MM.1S (cell line): ENCODE results near the gene UFSP2.

Source experiments
- DNase-seq: peaks from one replicate; pipeline ENCODE4 v3.0.0-alpha.2; 2015
- H2AFZ ChIP-seq: fragments of 300-600 bp; sonication (generic); 2 replicates; pipeline ENCODE4 v1.6.0; 2016; ENCODE audit warnings: antibody characterized with exemption, low read length
- H3F3A ChIP-seq: fragments of 300-600 bp; sonication (generic); 2 replicates; pipeline ENCODE4 v1.6.1; 2016; ENCODE audit warnings: mild to moderate bottlenecking, antibody characterized with exemption, low read length, moderate library complexity, mixed read lengths; ENCODE audit not compliant: insufficient read depth
- H3K27ac ChIP-seq: fragments of 300-600 bp; sonication (generic); 2 replicates; pipeline ENCODE4 v1.5.1; 2016; ENCODE audit warnings: mild to moderate bottlenecking, low read length
- H3K27me3 ChIP-seq: fragments of 300-600 bp; sonication (generic); replicated peaks from 2 replicates; pipeline ENCODE4 v1.6.0; 2016; ENCODE audit warnings: low read length; ENCODE audit not compliant: insufficient read depth
- H3K36me3 ChIP-seq: fragments of 300-600 bp; sonication (generic); replicated peaks from 2 replicates; pipeline ENCODE4 v1.6.1; 2016; ENCODE audit warnings: mild to moderate bottlenecking, low read length, mixed read lengths; ENCODE audit not compliant: insufficient read depth
- H3K4me1 ChIP-seq: fragments of 300-600 bp; sonication (generic); 2 replicates; pipeline ENCODE4 v1.6.1; 2016; ENCODE audit warnings: low read length, mixed read lengths
- H3K4me2 ChIP-seq: fragments of 300-600 bp; sonication (generic); 2 replicates; pipeline ENCODE4 v1.6.0; 2016; ENCODE audit warnings: low read depth, low read length
- H3K4me3 ChIP-seq: fragments of 300-600 bp; sonication (generic); 2 replicates; pipeline ENCODE4 v1.5.1; 2016; ENCODE audit warnings: low read length, mixed read lengths
- H3K79me2 ChIP-seq: fragments of 300-600 bp; sonication (generic); 2 replicates; pipeline ENCODE4 v1.6.1; 2016; ENCODE audit warnings: mixed run types, low read length, mixed read lengths
- H3K9ac ChIP-seq: fragments of 300-600 bp; sonication (generic); 2 replicates; pipeline ENCODE4 v1.6.1; 2016; ENCODE audit warnings: low read length, mixed read lengths
- H3K9me2 ChIP-seq: fragments of 300-600 bp; sonication (generic); replicated peaks from 2 replicates; pipeline ENCODE4 v1.6.1; 2016; ENCODE audit warnings: mild to moderate bottlenecking, low read length, mixed read lengths; ENCODE audit not compliant: insufficient read depth
- H3K9me3 ChIP-seq: fragments of 300-600 bp; sonication (generic); replicated peaks from 2 replicates; pipeline ENCODE4 v1.6.1; 2016; ENCODE audit warnings: mild to moderate bottlenecking, low read length, mixed read lengths; ENCODE audit not compliant: insufficient read depth
- H4K20me1 ChIP-seq: fragments of 300-600 bp; sonication (generic); 2 replicates; pipeline ENCODE4 v1.6.1; 2016; ENCODE audit warnings: mild to moderate bottlenecking, low read length, moderate library complexity, mixed read lengths; ENCODE audit not compliant: insufficient read depth
- EZH2 ChIP-seq: fragments of 300-600 bp; sonication (generic); optimal IDR thresholded peaks from 2 replicates; pipeline ENCODE3; 2017; ENCODE audit warnings: low read depth, mild to moderate bottlenecking, antibody characterized with exemption, low read length, mixed read lengths
- EZH2phosphoT487 ChIP-seq: fragments of 300-600 bp; sonication (generic); IDR thresholded peaks from 2 replicates; pipeline ENCODE4 v1.6.1; 2018; ENCODE audit warnings: antibody characterized with exemption, low read length
- TF ChIP-seq, protein P1 (sequence below): fragments of 300-600 bp; sonication (generic); IDR thresholded peaks from 2 replicates; pipeline ENCODE4 v1.5.1; 2016; ENCODE audit warnings: antibody characterized with exemption, low read length, mixed read lengths

The UFSP2 gene

DNA sequence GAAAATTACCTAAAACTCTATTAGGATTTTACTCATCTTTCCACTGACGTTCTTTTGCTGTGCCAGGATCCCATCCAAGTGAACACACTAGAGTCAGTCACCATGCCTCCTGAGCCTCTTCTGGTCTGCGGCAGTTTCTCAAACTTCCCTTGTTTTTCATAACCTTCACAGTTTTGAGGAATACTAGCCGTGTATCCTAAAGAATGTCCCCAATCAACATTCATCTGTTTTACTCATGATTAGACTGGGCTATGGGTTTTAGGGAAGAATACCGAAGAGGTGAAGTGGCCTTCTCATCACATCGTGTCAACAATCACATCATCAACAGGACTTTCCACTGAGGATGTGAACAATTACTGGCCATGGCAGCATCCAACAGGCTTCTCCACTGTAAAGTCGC, 34.8 kb downstream of the UFSP2 start:
- Histone ChIP-seq H3K36me3 (no peaks in the 10 kb centered on the region), H3K4me3 (no peak overlapping the region), H3K4me2 (no peak overlapping the region), H3K9me2 (no peaks in the 10 kb centered on the region), H3K79me2 (no peaks in the 10 kb centered on the region), H3K27ac (no peak overlapping the region), H3K9ac (no peak overlapping the region), H4K20me1 (no peaks in the 10 kb centered on the region), H3F3A (peaks cover 8% of the 10 kb centered on the region), H3K9me3 (no peaks in the 10 kb centered on the region), H3K27me3 (no peaks in the 10 kb centered on the region), H3K4me1 (peaks cover 9% of the 10 kb centered on the region), H2AFZ (no peak overlapping the region)
- DNase-seq: no peak
- TF ChIP-seq EZH2 (no peak), EZH2phosphoT487 (no peak)
- TF ChIP-seq, protein P1, sequence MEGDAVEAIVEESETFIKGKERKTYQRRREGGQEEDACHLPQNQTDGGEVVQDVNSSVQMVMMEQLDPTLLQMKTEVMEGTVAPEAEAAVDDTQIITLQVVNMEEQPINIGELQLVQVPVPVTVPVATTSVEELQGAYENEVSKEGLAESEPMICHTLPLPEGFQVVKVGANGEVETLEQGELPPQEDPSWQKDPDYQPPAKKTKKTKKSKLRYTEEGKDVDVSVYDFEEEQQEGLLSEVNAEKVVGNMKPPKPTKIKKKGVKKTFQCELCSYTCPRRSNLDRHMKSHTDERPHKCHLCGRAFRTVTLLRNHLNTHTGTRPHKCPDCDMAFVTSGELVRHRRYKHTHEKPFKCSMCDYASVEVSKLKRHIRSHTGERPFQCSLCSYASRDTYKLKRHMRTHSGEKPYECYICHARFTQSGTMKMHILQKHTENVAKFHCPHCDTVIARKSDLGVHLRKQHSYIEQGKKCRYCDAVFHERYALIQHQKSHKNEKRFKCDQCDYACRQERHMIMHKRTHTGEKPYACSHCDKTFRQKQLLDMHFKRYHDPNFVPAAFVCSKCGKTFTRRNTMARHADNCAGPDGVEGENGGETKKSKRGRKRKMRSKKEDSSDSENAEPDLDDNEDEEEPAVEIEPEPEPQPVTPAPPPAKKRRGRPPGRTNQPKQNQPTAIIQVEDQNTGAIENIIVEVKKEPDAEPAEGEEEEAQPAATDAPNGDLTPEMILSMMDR: no peak

DNA sequence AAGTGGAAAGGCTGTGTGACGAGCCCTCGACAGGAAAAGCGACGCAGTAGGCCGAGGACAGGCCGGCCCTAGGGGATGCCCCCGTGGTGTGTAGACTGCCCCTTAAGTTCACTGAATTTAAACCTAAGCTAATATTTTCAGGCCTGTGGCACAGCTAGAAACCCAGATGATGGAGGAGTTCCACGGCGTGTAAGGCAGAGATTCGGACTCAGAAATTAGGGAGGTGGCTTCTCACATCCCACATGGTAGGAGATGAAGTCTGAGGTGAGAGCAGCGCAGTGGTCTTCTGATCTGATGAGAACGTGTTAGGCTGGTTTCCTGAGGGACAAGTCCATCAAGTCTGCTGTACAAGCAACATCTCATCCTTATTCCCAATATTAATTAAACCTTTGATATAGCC, 37.8 kb downstream of the UFSP2 start:
- Histone ChIP-seq H3K27ac (no peak overlapping the region), H3K27me3 (no peaks in the 10 kb centered on the region), H3F3A (no peaks in the 10 kb centered on the region)

DNA sequence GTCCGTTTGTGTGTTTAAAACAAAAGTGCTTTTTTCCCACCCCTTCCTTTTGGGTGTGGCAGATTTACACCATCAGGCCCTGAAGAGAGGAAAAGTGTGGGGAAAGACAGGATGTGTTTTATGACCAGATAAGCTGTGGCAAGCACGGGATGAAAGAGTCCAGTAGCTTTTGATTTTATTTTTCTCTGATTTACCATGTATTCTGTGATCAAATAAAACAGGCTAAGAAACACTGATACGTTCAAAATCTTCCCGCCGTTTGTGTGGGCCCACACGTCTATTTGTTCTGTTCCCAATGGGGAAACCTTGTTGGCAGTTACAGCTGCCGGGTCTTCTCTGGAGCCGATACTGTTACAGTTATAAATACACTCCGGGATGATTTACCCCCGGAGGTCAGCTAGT, 40.8 kb downstream of the UFSP2 start:
- no peak overlapping the region for H2AFZ ChIP-seq
- no peak for TF ChIP-seq EZH2phosphoT487
- no peak for TF ChIP-seq EZH2
- TF ChIP-seq, protein P1: no peak
- no peak overlapping the region for H3K9ac ChIP-seq
- no peaks in the 10 kb centered on the region for H3K9me2 ChIP-seq
- H3K27me3 ChIP-seq: no peaks in the 10 kb centered on the region
- DNase-seq: no peak
- no peaks in the 10 kb centered on the region for H4K20me1 ChIP-seq
- no peak overlapping the region for H3K4me3 ChIP-seq
- H3K9me3 ChIP-seq: no peaks in the 10 kb centered on the region
- no peak overlapping the region for H3K4me2 ChIP-seq
- H3K36me3 ChIP-seq: no peaks in the 10 kb centered on the region
- H3F3A ChIP-seq: no peaks in the 10 kb centered on the region
- H3K27ac ChIP-seq: no peak overlapping the region
- no peaks in the 10 kb centered on the region for H3K4me1 ChIP-seq
- no peaks in the 10 kb centered on the region for H3K79me2 ChIP-seq

More for the DNA sequence above, 37.8 kb downstream of the UFSP2 start:
- Histone ChIP-seq H3K9me2 (no peaks in the 10 kb centered on the region), H3K9me3 (no peaks in the 10 kb centered on the region), H4K20me1 (no peaks in the 10 kb centered on the region), H3K36me3 (no peaks in the 10 kb centered on the region), H3K4me3 (no peak overlapping the region), H3K4me2 (no peak overlapping the region), H3K79me2 (no peaks in the 10 kb centered on the region), H3K4me1 (no peaks in the 10 kb centered on the region), H3K9ac (no peak overlapping the region), H2AFZ (no peak overlapping the region)
- TF ChIP-seq, protein P1: no peak
- TF ChIP-seq EZH2: no peak
- no peak for TF ChIP-seq EZH2phosphoT487
- DNase-seq: no peak
